OCI-LY3 (cell line): ENCODE results near the gene RMP24.

Source experiments
- H2AFZ ChIP-seq: fragments of 200-600, 300-600 bp; shearing (Covaris generic); 2 replicates; pipeline ENCODE4 v1.6.0; 2014; ENCODE audit warnings: antibody characterized with exemption, low read depth, low read length
- H3K27ac ChIP-seq: fragments of 200-600, 300-600 bp; sonication (generic); 2 replicates; pipeline ENCODE4 v1.5.1; 2014; ENCODE audit warnings: mild to moderate bottlenecking, low read length, moderate library complexity, mixed read lengths
- H3K27me3 ChIP-seq: fragments of 200-600, 300-600 bp; sonication (generic); 2 replicates; pipeline ENCODE4 v1.6.1; 2014; ENCODE audit warnings: low read depth, low read length, mixed read lengths
- H3K36me3 ChIP-seq: fragments of 200-600, 300-600 bp; sonication (generic); replicated peaks from 2 replicates; pipeline ENCODE3; 2014; ENCODE audit warnings: low read depth, low read length, mixed read lengths
- H3K4me1 ChIP-seq: fragments of 300-600, 200-600 bp; sonication (generic); 2 replicates; pipeline ENCODE4 v1.6.1; 2014; ENCODE audit warnings: low read length, mixed read lengths
- H3K4me2 ChIP-seq: fragments of 200-600, 300-600 bp; sonication (generic); 2 replicates; pipeline ENCODE4 v1.6.1; 2014; ENCODE audit warnings: low read length, mixed read lengths
- H3K4me3 ChIP-seq: fragments of 300-600, 200-600 bp; sonication (generic); 2 replicates; pipeline ENCODE4 v1.5.1; 2014; ENCODE audit warnings: antibody characterized with exemption, mild to moderate bottlenecking, low read length, moderate library complexity
- H3K79me2 ChIP-seq: fragments of 300-600, 200-600 bp; shearing (Covaris generic); 2 replicates; pipeline ENCODE4 v1.6.1; 2014; ENCODE audit warnings: mild to moderate bottlenecking, low read length, mixed read lengths
- H3K9ac ChIP-seq: fragments of 300-600, 200-600 bp; shearing (Covaris generic); 2 replicates; pipeline ENCODE4 v1.6.0; 2014; ENCODE audit warnings: mild to moderate bottlenecking, low read length, moderate library complexity
- H3K9me3 ChIP-seq: fragments of 200-600, 300-600 bp; shearing (Covaris generic); 2 replicates; pipeline ENCODE4 v1.6.1; 2014; ENCODE audit warnings: low read length, mixed read lengths; ENCODE audit not compliant: insufficient read depth
- H4K20me1 ChIP-seq: fragments of 200-600, 300-600 bp; sonication (generic); 2 replicates; pipeline ENCODE4 v1.6.1; 2016; ENCODE audit warnings: low read length, mixed read lengths; ENCODE audit not compliant: insufficient read depth
- CTCF ChIP-seq: fragments of 200-600, 300-600 bp; sonication (generic); IDR thresholded peaks from 2 replicates; pipeline ENCODE4 v1.5.1; 2014; ENCODE audit warnings: antibody characterized with exemption, low read length, low read depth
- EZH2phosphoT487 ChIP-seq: fragments of 200-600 bp; shearing (Covaris generic); IDR thresholded peaks from 2 replicates; pipeline ENCODE4 v1.6.1; 2018; ENCODE audit warnings: antibody characterized with exemption, mixed run types, low read depth

Gene RMP24

GRCh38 chr18:35982409-35983114, 10.1 kb downstream of the RMP24 start:
- no peaks in the 10 kb centered on the region for H3K79me2 ChIP-seq
- no peaks in the 10 kb centered on the region for H3K4me1 ChIP-seq
- no peaks in the 10 kb centered on the region for H4K20me1 ChIP-seq
- H3K27ac ChIP-seq, result no peak overlapping the region
- H3K4me3 ChIP-seq, result no peak overlapping the region
- H2AFZ ChIP-seq, result no peak overlapping the region
- no peaks in the 10 kb centered on the region for H3K27me3 ChIP-seq
- no peak overlapping the region for H3K9ac ChIP-seq
- no peak for TF ChIP-seq CTCF
- no peak for TF ChIP-seq EZH2phosphoT487
- H3K4me2 ChIP-seq, result no peak overlapping the region
- no peaks in the 10 kb centered on the region for H3K9me3 ChIP-seq
- H3K36me3 ChIP-seq, result peaks cover 38% of the 10 kb centered on the region

- Histone ChIP-seq H3K9ac (no peak overlapping the region), H3K9me3 (no peaks in the 10 kb centered on the region), H3K4me3 (no peak overlapping the region), H3K27ac (no peak overlapping the region), H4K20me1 (no peaks in the 10 kb centered on the region), H2AFZ (no peak overlapping the region), H3K4me1 (no peaks in the 10 kb centered on the region), H3K36me3 (peaks cover 33% of the 10 kb centered on the region), H3K79me2 (no peaks in the 10 kb centered on the region), H3K27me3 (no peaks in the 10 kb centered on the region), H3K4me2 (no peak overlapping the region)
- no peak for TF ChIP-seq CTCF
- TF ChIP-seq EZH2phosphoT487, result no peak
Measured at GRCh38 chr18:35983147-35983546, 10.7 kb downstream of the RMP24 start.

- TF ChIP-seq EZH2phosphoT487 (no peak), CTCF (no peak)
- no peak overlapping the region for H3K4me3 ChIP-seq
- H3K27ac ChIP-seq, result no peak overlapping the region
- no peaks in the 10 kb centered on the region for H4K20me1 ChIP-seq
- H3K4me1 ChIP-seq, result no peaks in the 10 kb centered on the region
- H3K9ac ChIP-seq, result no peak overlapping the region
- peaks cover 28% of the 10 kb centered on the region for H3K36me3 ChIP-seq
- H2AFZ ChIP-seq, result no peak overlapping the region
- no peak overlapping the region for H3K4me2 ChIP-seq
- no peaks in the 10 kb centered on the region for H3K9me3 ChIP-seq
- no peaks in the 10 kb centered on the region for H3K79me2 ChIP-seq
- H3K27me3 ChIP-seq, result no peaks in the 10 kb centered on the region
Measured at GRCh38 chr18:35983818-35984217, 11.3 kb downstream of the RMP24 start.

- H3K79me2 ChIP-seq, result no peaks in the 10 kb centered on the region
- no peak overlapping the region for H3K27ac ChIP-seq
- H3K4me1 ChIP-seq, result no peaks in the 10 kb centered on the region
- no peak overlapping the region for H2AFZ ChIP-seq
- H3K27me3 ChIP-seq, result no peaks in the 10 kb centered on the region
- no peak overlapping the region for H3K9ac ChIP-seq
- peaks cover 7% of the 10 kb centered on the region for H3K36me3 ChIP-seq
- no peak overlapping the region for H3K4me3 ChIP-seq
- no peak overlapping the region for H3K4me2 ChIP-seq
- no peaks in the 10 kb centered on the region for H4K20me1 ChIP-seq
- TF ChIP-seq EZH2phosphoT487 (no peak), CTCF (no peak)
- no peaks in the 10 kb centered on the region for H3K9me3 ChIP-seq
Measured at GRCh38 chr18:35991696-35992095, 19.2 kb downstream of the RMP24 start.
